Fibroblast of lung (primary cell): ENCODE results near the gene FAM83B.

Source experiments
- EZH2 ChIP-seq: IDR thresholded peaks from 2 replicates; pipeline ENCODE4 v1.5.1; 2012; ENCODE audit warnings: low read length, control low read depth, mild to moderate bottlenecking; ENCODE audit errors: missing control alignments
- TF ChIP-seq, protein P1 (sequence below), 2 donors: IDR thresholded peaks in 1 of 2; conservative IDR thresholded peaks in 1 of 2; 1 replicate in 1 of 2; 2 replicates in 1 of 2; pipeline ENCODE4 v1.5.1; 2011 to 2012; ENCODE audit warnings: low read length in 2 of 2, control low read depth in 1 of 2, inconsistent platforms in 1 of 2, low read depth in 1 of 2, mild to moderate bottlenecking in 1 of 2

GRCh38 chr6:54980511-54981275, 134.1 kb downstream of the FAM83B start:
- TF ChIP-seq, protein P1, sequence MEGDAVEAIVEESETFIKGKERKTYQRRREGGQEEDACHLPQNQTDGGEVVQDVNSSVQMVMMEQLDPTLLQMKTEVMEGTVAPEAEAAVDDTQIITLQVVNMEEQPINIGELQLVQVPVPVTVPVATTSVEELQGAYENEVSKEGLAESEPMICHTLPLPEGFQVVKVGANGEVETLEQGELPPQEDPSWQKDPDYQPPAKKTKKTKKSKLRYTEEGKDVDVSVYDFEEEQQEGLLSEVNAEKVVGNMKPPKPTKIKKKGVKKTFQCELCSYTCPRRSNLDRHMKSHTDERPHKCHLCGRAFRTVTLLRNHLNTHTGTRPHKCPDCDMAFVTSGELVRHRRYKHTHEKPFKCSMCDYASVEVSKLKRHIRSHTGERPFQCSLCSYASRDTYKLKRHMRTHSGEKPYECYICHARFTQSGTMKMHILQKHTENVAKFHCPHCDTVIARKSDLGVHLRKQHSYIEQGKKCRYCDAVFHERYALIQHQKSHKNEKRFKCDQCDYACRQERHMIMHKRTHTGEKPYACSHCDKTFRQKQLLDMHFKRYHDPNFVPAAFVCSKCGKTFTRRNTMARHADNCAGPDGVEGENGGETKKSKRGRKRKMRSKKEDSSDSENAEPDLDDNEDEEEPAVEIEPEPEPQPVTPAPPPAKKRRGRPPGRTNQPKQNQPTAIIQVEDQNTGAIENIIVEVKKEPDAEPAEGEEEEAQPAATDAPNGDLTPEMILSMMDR (conservative IDR thresholded peaks at IDR 0.05 in 1 of 2, IDR thresholded peaks at IDR 0.05 in 1 of 2; ENCODE audit: low read depth in 1 of 2, low read length in 2 of 2), result no peak
- no peak for TF ChIP-seq EZH2
